ENCODE measurements around the gene ERBIN. TPM values are rescaled to one million over a fixed set of nuclear protein-coding genes. Genes with fewer than 3 reads are reported as not detected.
"Not testable (repeated sequence)": the region's sequence is repeated elsewhere in the genome, so short reads cannot be mapped to it uniquely, and the experiment has no call there.

ERBIN gene
- total RNA-seq, 2 experiments from 2014 or later, result 42.6 to 47.0 TPM

- peaks cover 11% of the 10 kb centered on the region for H3K36me3 Mint-ChIP-seq
- no peaks in the 10 kb centered on the region for H3K27me3 Mint-ChIP-seq
- POLR2A ChIA-PET, result no interaction called here
- H3K4me3 Mint-ChIP-seq, result no peak overlapping the region
- no peak overlapping the region for H3K27ac Mint-ChIP-seq
- H3K4me1 Mint-ChIP-seq (ENCODE audit: low read depth), result peaks cover 13% of the 10 kb centered on the region
- no peak for DNase-seq
- intact Hi-C loops (cut with micrococcal nuclease), result no loop called here
- CTCF ChIA-PET, result no interaction called here
- no peaks in the 10 kb centered on the region for H3K9me3 Mint-ChIP-seq
These were observed 95.2 kb downstream of the ERBIN start for GRCh38 chr5:66021585-66021984.

GRCh38 chr5:66039296-66039695 lies 112.9 kb downstream of the ERBIN start:
- intact Hi-C loops (cut with micrococcal nuclease), result no loop called here

GRCh38 chr5:66039701-66040100 lies 113.3 kb downstream of the ERBIN start:
- ChIA-PET POLR2A (no interaction called here), CTCF (no interaction called here)
- H3K27me3 Mint-ChIP-seq, result no peaks in the 10 kb centered on the region
- H3K4me3 Mint-ChIP-seq, result no peak overlapping the region
- no peak overlapping the region for H3K27ac Mint-ChIP-seq
- peaks cover 4% of the 10 kb centered on the region for H3K4me1 Mint-ChIP-seq (ENCODE audit: low read depth)
- intact Hi-C loops (cut with micrococcal nuclease), result no loop called here
- no peaks in the 10 kb centered on the region for H3K9me3 Mint-ChIP-seq
- DNase-seq, result no peak
- H3K36me3 Mint-ChIP-seq, result peaks cover 11% of the 10 kb centered on the region

More at GRCh38 chr5:66039296-66039695, 112.9 kb downstream of the ERBIN start:
- ChIA-PET CTCF (no interaction called here), POLR2A (no interaction called here)
- DNase-seq, result no peak
- Mint-ChIP-seq H3K27ac (no peak overlapping the region), H3K4me1 (ENCODE audit: low read depth) (peaks cover 4% of the 10 kb centered on the region), H3K4me3 (no peak overlapping the region), H3K36me3 (peaks cover 11% of the 10 kb centered on the region), H3K9me3 (no peaks in the 10 kb centered on the region), H3K27me3 (no peaks in the 10 kb centered on the region)

- H3K36me3 Mint-ChIP-seq, result peaks cover 15% of the 10 kb centered on the region
- CTCF ChIA-PET, result interaction anchor here (0.7 kb wide), 1 partner anchor 411 kb away, joined by 3 read pairs; no protein-coding TSS in a partner anchor
These were observed 115.3 kb downstream of the ERBIN start for GRCh38 chr5:66041627-66042026.

GRCh38 chr5:66057239-66057638 lies 130.9 kb downstream of the ERBIN start:
- ChIA-PET CTCF (no interaction called here), POLR2A (no interaction called here)
- Mint-ChIP-seq H3K9me3 (peaks cover 10% of the 10 kb centered on the region), H3K27me3 (no peaks in the 10 kb centered on the region), H3K4me1 (ENCODE audit: low read depth) (peaks cover 19% of the 10 kb centered on the region), H3K27ac (no peak overlapping the region), H3K4me3 (no peak overlapping the region), H3K36me3 (peaks cover 54% of the 10 kb centered on the region)
- intact Hi-C loops (cut with micrococcal nuclease), result no loop called here
- DNase-seq, result no peak

More at GRCh38 chr5:66041627-66042026, 115.3 kb downstream of the ERBIN start:
- no peak for DNase-seq
- intact Hi-C loops (cut with micrococcal nuclease), result no loop called here
- peaks cover 4% of the 10 kb centered on the region for H3K4me1 Mint-ChIP-seq (ENCODE audit: low read depth)
- no peak overlapping the region for H3K4me3 Mint-ChIP-seq
- H3K27ac Mint-ChIP-seq, result no peak overlapping the region
- no peaks in the 10 kb centered on the region for H3K9me3 Mint-ChIP-seq
- POLR2A ChIA-PET, result no interaction called here
- no peaks in the 10 kb centered on the region for H3K27me3 Mint-ChIP-seq

GRCh38 chr5:66061320-66061719 lies 134.9 kb downstream of the ERBIN start:
- POLR2A ChIA-PET, DNase-seq: not testable (repeated sequence)

GRCh38 chr5:66063061-66063460 lies 136.7 kb downstream of the ERBIN start:
- peaks cover 26% of the 10 kb centered on the region for H3K36me3 Mint-ChIP-seq
- DNase-seq; H3K9me3 Mint-ChIP-seq; H3K27ac Mint-ChIP-seq; intact Hi-C loops (cut with micrococcal nuclease); H3K27me3 Mint-ChIP-seq; POLR2A ChIA-PET; H3K4me3 Mint-ChIP-seq: not testable (repeated sequence)
- peaks cover 25% of the 10 kb centered on the region for H3K4me1 Mint-ChIP-seq (ENCODE audit: low read depth)
- CTCF ChIA-PET, result interaction anchor here (0.6 to 0.8 kb wide), 2 partner anchors 398 to 1733 kb away, joined by 3 to 5 read pairs; no protein-coding TSS in a partner anchor

More at GRCh38 chr5:66061320-66061719, 134.9 kb downstream of the ERBIN start:
- intact Hi-C loops (cut with micrococcal nuclease); H3K4me3 Mint-ChIP-seq; H3K9me3 Mint-ChIP-seq; H3K27me3 Mint-ChIP-seq; H3K27ac Mint-ChIP-seq; CTCF ChIA-PET: not testable (repeated sequence)
- H3K36me3 Mint-ChIP-seq, result peaks cover 36% of the 10 kb centered on the region
- H3K4me1 Mint-ChIP-seq (ENCODE audit: low read depth), result peaks cover 26% of the 10 kb centered on the region

- intact Hi-C loops (cut with micrococcal nuclease), result no loop called here
- no peaks in the 10 kb centered on the region for H3K9me3 Mint-ChIP-seq
- DNase-seq, result no peak
- POLR2A ChIA-PET, result no interaction called here
- no peak overlapping the region for H3K27ac Mint-ChIP-seq
- H3K4me1 Mint-ChIP-seq (ENCODE audit: low read depth), result peaks cover 12% of the 10 kb centered on the region
- CTCF ChIA-PET, result no interaction called here
- H3K27me3 Mint-ChIP-seq, result no peaks in the 10 kb centered on the region
- H3K36me3 Mint-ChIP-seq, result peaks cover 18% of the 10 kb centered on the region
- no peak overlapping the region for H3K4me3 Mint-ChIP-seq
These were observed 140.5 kb downstream of the ERBIN start for GRCh38 chr5:66066826-66067225.

GRCh38 chr5:66072031-66072430 lies 145.7 kb downstream of the ERBIN start:
- peaks cover 8% of the 10 kb centered on the region for H3K4me1 Mint-ChIP-seq (ENCODE audit: low read depth)
- no peak overlapping the region for H3K27ac Mint-ChIP-seq
- H3K27me3 Mint-ChIP-seq, result no peaks in the 10 kb centered on the region
- H3K9me3 Mint-ChIP-seq, result no peaks in the 10 kb centered on the region
- ChIA-PET CTCF (no interaction called here), POLR2A (interaction anchor here (1.1 kb wide), 1 partner anchor 146 kb away, joined by 3 read pairs; the partner anchor contains the start of gene ERBIN)
- no peak overlapping the region for H3K4me3 Mint-ChIP-seq
- peaks cover 10% of the 10 kb centered on the region for H3K36me3 Mint-ChIP-seq
- intact Hi-C loops (cut with micrococcal nuclease), result loop anchor here (5.0 kb wide), 2 partner anchors 70 to 145 kb away; partner anchors contain the start of genes ERBIN and SREK1
- no peak for DNase-seq

- CTCF ChIA-PET, result no interaction called here
- Mint-ChIP-seq H3K4me1 (ENCODE audit: low read depth) (peaks cover 8% of the 10 kb centered on the region), H3K36me3 (peaks cover 18% of the 10 kb centered on the region), H3K27ac (no peak overlapping the region), H3K9me3 (no peaks in the 10 kb centered on the region), H3K4me3 (no peak overlapping the region), H3K27me3 (no peaks in the 10 kb centered on the region)
- intact Hi-C loops (cut with micrococcal nuclease), result loop anchor here (5.0 kb wide), 2 partner anchors 67 to 148 kb away; partner anchors contain the start of genes ERBIN and SREK1
- POLR2A ChIA-PET, result no interaction called here
- DNase-seq, result no peak
These were observed 148.5 kb downstream of the ERBIN start for GRCh38 chr5:66074901-66075300.

- ChIA-PET CTCF (interaction anchor here (0.6 kb wide), 1 partner anchor 199 kb away, joined by 7 read pairs; no protein-coding TSS in a partner anchor), POLR2A (no interaction called here)
- Mint-ChIP-seq H3K36me3 (peaks cover 16% of the 10 kb centered on the region), H3K27ac (no peak overlapping the region), H3K4me1 (ENCODE audit: low read depth) (no peaks in the 10 kb centered on the region), H3K27me3 (no peaks in the 10 kb centered on the region), H3K4me3 (no peak overlapping the region), H3K9me3 (peaks cover 2% of the 10 kb centered on the region)
- intact Hi-C loops (cut with micrococcal nuclease), result no loop called here
- no peak for DNase-seq
These were observed 154.3 kb downstream of the ERBIN start for GRCh38 chr5:66080664-66081063.

GRCh38 chr5:66089384-66089783 lies 163.0 kb downstream of the ERBIN start:
- DNase-seq, result no peak
- no peak overlapping the region for H3K4me3 Mint-ChIP-seq
- ChIA-PET CTCF (no interaction called here), POLR2A (no interaction called here)
- intact Hi-C loops (cut with micrococcal nuclease), result no loop called here
- H3K27me3 Mint-ChIP-seq, result no peaks in the 10 kb centered on the region
- H3K36me3 Mint-ChIP-seq, result peaks cover 33% of the 10 kb centered on the region
- H3K9me3 Mint-ChIP-seq, result peaks cover 19% of the 10 kb centered on the region
- no peak overlapping the region for H3K27ac Mint-ChIP-seq
- no peaks in the 10 kb centered on the region for H3K4me1 Mint-ChIP-seq (ENCODE audit: low read depth)

GRCh38 chr5:66100851-66101250 lies 174.5 kb downstream of the ERBIN start:
- intact Hi-C loops (cut with micrococcal nuclease), result no loop called here
- Mint-ChIP-seq H3K36me3 (peaks cover 17% of the 10 kb centered on the region), H3K4me3 (no peak overlapping the region), H3K27me3 (no peaks in the 10 kb centered on the region), H3K4me1 (ENCODE audit: low read depth) (no peaks in the 10 kb centered on the region), H3K27ac (no peak overlapping the region), H3K9me3 (peaks cover 58% of the 10 kb centered on the region)
- POLR2A ChIA-PET, result no interaction called here
- no peak for DNase-seq
- CTCF ChIA-PET, result no interaction called here
